HG02852 (cell line): ENCODE results near the gene RAET1L.
A peak's percentile ranks its signal among the peaks of the same experiment; 100 is the strongest.
"Not testable (repeated sequence)": the region's sequence is repeated elsewhere in the genome, so short reads cannot be mapped to it uniquely, and the experiment has no call there.

Experiments
- ATAC-seq: cut with Tn5 transposase; IDR thresholded peaks from one replicate; pipeline ENCODE4 v1.9.1; 2021; ENCODE audit warnings: mild to moderate bottlenecking, moderate library complexity; ENCODE audit not compliant: unreplicated experiment

RAET1L gene

DNA sequence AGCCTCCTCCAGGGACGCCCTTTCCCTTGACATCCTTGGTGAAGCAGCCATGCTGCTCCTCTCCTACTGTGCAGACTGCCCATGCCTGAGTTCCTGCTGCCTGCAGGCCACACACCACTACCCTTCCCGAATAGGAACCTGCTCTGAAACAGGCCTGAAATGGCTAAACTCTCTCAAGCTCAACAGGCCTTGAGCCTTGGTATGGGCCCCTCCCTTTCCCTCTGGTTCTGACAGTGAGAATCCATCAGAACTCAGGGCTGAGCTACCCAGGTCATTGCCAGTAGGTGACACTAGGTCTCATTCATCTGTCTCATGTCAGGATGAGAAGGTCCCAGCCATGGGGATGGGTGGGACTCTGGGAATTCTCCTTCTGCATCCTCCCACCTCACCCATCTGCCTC lies 25.7 kb downstream of the RAET1L start:
- no peak for ATAC-seq

DNA sequence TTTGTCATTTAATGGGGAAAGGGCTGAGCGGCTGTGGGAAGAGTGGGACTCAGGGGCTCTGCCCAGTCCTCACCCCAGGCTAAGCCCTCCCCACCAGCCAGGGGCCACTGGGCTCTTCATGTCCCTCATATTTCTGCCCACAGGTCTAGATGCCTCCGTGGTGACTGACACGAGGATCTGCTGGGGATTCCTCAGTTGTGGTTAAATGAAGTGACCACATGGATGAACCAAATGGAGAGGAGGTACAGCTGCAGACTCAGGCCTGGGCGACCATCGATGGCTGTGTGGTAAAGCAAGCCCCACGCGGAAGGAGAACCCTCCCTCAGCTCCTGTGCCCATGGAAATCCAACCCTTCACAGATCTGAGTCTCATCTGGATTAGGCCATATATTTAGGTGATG lies 29.4 kb downstream of the RAET1L start:
- ATAC-seq = no peak

DNA sequence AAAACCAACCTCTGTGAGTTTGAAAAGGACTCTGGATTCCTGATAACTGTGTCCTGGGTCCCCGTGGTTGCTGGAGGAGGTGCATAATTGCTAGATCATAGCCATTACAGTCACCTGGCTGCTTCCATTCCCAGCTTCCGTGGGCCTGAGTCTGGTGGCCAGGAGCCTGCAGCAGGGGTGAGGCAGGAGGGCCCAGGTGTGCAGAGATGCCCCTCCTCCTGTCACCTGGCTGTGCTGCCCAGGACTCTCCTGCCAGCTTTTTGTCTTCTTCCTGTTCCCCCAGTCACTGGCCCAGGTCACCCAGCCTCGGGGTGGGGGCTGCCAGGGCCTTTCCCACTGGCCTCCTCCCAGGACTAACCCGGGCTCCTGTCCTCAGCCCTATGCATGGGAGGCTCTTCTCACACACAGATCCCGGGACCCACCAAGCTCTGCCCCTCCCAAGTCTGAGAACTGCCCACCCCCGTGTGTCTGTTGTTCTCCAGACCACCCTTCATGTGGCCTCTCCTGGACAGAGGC lies 30.0 kb downstream of the RAET1L start:
- ATAC-seq = no peak

DNA sequence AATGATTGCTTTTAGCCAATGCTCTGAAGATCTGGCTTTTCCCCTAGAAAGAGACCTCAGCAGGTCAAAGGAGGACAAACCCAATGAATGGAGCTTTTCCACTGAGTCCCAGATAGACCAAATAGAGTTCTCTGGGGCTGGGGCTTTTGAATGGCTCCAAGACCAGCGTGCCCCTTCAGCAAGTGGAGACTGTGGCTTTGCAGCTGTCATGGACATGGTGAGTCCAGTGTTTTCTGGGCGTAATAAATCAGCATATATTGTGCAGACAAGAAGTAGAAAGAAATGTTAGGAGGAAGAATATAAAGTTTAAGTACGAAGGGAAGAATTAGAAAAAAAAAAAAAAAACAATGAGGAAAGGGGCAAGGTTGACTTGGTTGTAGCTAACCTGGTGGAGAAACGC lies 33.5 kb downstream of the RAET1L start:
- ATAC-seq = no peak

DNA sequence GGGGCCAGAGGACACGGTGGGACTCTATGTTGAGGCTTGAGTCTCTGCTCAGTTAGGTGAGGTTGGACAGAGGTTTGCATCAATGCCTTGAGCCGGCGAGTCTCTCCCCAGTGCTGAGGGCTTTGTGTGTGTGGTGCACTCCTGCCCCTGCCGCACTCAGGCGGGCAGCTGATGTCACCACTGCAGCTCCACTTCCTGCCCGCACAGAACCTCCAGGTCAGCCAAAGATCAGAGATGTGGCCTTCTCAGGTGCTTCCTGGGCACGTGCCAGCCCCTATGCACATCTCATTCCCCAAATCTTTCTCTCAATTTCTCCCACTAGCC lies 33.9 kb downstream of the RAET1L start:
- ATAC-seq = not testable (repeated sequence)

DNA sequence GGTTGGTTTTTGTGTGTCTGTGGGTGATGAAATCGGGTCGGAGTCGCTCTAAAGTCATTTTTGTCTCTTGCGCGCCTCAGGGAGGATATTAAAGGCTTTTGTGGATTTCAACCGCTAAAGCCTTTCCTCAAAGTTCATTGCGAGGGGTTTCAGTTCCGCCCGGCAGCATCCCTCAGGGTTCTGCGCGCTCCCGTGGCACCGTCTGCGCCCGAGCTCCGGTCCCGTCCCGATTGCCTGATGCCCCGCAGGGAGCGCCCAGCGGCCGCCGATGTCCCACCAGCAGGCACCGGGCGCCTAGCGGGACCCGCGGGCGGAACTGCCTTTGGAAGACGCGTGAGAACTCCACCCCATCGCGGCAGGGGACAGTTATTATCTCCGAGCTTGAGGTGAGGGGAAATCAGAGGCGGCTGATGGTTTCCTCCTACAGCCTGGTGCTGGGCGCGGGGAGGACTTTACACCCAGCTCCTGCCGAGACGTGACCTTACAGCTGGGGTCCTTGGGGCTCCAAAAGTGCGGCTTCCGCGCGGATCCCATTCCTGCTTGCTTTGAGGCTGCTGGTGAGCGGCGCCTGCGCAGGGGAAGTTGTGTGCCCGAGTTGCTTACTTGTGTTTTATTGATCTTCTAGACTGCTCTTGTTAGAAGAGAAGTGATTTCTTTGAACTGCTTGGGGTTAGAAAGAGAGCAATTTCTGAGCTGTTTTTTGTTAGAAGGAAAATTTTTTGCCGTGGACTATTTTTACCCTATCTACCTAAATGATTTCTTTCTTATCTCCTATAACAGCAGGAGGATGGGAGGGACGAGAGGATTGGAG lies 34.5 kb downstream of the RAET1L start:
- ATAC-seq = peak; percentile 51

DNA sequence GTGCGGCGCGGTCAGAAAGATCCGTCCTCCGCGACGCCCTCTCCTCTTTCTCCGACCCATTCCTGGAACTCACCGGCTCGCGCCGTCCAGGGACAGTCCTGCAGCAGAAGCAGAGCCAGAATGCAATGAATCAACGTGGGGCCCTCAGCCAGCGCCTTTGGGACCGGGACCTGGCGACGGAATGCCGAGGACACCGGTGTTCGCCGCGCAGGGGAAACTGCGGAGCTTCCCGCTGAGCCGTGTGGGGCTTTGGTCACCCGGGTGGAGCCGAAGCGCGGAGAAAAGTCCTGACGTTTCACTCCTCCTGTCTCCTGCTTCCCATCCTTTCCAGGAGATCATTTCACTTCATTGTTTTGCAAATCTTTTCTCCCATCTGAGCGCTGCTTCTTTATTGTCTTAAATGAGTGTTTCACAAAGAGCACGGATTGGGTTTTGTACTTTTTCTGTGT lies 35.1 kb downstream of the RAET1L start:
- ATAC-seq = no peak

DNA sequence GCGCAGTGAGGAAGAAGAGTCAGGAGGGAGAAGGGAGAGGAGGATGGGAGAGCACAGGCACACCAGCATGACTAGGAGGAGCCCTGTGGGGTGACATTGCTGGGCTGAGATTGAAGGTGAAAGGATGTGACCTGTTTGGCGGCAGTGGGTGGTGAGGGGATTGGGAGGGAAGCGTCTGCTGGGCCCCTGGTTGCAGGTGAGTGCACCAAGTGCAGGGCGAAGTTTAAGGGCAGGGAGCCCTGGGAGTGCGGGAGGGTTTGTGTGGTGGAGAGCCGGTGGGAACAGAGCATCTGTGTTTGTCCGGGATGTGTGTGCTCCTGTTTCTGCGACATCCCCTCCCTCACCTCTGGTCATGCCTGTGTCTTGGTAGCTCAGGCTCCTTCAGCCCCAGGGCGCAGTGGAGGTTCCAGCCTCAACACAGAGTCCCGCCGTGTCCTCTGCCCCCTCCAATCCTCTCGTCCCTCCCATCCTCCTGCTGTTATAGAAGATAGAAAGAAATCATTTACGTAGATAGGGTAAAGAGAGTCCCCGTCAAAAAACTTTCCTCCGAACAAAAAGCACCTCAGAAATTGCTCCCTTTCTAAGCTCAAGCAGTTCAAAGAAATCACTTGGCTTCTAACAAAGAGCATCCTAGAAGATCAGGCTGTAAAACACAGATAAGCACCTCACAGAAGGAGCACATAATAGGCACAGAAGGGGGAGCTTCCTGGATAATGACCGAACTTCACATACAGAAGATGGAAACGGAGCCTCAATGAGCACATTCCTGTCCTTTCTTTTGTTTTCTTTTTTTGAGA lies 36.6 kb downstream of the RAET1L start:
- no peak for ATAC-seq

DNA sequence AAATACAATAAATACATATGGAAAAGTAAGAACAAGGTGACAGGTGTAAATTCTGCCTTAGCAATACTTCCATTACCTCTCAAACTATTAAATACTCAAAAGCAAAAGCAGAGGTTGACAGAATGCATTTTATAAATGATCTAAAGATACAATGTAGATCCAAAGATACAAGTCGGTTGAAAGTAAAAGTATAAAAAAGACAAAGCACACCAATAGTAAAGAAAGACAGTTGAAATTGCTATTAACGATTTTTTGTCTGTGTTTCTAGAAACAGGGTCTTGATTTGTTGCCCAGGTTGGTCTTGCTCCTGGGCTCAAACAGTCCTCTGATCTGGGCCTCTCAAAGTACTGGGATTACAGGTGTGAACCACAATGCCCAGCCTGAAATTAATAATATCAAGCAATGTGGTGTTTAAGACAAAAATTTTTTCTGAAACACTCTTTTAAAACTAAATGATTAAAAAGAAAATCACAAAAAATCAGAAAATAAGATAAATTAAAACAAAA lies 37.7 kb downstream of the RAET1L start:
- ATAC-seq = no peak

DNA sequence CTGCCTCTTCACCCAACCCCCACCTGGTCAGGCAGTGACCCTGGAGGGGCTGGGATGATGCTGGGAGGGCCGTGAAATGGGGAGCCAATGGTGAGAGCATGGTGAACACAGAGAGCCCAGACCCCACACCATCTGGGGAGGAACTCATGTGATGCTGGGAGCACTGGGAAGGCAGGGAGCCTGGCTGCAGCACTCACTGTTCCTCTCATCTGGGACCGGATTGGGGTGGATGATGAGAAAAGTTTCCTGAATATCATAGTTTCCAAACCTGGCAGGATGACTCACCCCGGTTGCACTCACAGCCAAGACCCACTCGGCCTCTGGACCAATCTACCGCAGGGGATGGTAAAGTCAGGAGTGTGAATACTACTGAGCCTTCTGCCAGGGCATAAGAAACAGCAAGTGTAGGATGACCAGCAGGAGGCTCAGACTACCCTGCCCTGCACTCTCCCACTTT lies 39.8 kb downstream of the RAET1L start:
- no peak for ATAC-seq

DNA sequence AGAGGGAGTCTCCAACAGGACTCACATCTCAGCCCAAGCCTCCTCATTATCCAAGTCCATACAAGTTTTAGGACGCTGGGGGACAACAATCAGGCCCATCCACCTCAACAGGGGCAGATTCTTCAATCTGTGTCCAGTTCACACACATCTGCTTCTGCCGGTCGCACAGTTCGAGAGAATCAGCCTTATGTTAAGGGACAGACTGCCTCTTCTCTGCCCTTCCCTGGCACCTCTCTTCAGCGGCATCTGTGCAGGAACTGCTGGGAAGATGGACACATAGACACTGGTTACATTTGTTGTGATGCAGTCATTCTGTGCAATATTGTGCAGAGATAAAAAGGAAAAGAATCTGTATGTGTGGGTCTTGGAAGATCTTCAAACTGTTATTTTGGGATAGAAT lies 40.6 kb downstream of the RAET1L start:
- no peak for ATAC-seq

DNA sequence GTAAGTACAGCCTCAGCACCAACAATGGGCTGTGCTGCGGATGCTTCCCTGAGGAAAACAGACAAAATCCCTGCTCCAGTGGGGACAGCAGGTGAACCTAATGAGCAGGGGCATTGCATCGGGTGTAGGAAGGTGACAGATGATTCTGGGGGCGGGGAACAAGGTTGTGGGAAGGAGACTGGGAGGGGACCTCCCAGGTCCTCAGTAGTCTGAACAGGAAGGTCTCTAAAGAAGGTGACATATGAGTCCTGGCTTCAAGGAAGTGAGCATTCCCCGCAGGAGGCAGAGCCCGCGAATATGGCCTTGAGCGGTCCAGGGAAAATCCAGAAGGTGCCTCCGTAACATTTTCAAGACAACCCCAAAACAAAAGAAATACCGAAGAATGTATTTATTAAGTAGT lies 42.2 kb downstream of the RAET1L start:
- ATAC-seq = no peak

DNA sequence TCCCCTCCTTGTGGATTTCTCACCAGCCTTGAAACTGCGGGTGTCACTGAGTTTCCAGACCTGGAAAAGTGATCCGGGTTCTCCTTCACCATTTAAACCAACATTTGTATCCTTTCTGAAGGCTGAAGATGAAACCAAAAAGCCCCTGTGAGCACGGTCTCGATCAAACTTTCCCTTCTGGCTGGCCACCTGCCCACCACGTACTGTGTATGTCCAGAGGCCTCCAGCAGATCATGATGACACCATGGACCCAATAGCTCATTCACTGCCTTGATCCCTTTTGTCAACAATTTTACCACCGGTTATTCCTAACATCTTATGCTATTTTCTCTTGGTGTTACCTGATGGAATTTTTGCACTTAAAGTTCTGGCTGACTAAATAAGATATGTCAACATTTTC lies 46.0 kb downstream of the RAET1L start:
- ATAC-seq = no peak

DNA sequence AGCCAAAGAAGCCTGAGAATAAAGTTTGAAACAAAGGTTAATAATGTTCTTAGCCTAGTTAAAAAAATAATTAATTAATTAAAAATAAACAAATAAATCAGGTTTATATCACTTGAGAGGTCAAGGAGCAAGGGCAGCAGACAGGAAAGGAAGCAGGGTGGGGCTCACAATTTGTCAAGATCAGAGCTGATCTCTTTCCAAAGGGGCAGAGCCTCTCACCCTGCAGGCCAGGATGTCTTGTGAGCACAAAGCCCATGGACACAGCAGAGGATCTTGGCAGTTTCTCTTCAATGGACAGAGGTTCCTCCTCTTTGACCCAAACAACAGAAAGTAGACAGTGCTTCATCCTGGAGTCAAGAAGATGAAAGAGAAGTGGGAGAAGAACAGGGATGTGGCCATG lies 46.7 kb downstream of the RAET1L start:
- no peak for ATAC-seq

DNA sequence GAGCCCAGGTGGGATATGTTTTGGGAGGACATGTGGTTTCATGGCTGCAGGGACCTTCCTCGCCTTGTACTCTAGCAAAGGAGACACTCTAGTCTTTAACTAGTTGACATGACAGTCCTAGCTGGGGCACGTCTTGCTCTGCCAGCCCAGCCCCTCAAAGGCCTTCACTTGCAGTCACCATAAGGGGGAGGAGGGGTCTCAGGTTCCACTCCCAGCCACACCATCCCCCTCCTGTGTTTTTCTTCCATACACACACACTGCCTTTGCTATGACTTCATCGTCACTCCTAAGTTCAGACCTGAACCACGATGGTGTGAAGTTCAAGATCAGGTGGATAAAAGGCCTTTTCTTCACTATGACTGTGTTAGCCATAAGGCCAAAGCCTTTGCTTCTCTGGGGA lies 48.1 kb downstream of the RAET1L start:
- no peak for ATAC-seq

DNA sequence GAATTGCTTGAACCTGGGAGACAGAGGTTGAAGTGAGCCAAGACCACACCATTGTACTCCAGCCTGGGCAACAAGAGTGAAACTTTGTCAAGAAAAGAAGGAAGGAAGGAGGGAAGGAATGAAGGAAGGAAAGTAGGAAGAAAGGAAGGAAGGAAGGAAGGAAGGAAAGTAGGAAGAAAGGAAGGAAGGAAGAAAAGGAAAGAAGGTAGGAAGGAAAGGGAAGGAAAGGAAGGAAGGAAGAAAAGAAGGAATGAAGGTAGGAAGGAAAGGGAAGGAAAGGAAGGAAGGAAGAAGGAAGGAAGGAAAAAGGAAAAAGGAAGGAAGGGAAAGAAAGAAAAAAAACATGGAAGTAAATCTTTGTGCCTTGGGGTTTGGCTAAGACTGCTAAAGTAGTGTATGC lies 49.9 kb downstream of the RAET1L start:
- ATAC-seq = no peak

DNA sequence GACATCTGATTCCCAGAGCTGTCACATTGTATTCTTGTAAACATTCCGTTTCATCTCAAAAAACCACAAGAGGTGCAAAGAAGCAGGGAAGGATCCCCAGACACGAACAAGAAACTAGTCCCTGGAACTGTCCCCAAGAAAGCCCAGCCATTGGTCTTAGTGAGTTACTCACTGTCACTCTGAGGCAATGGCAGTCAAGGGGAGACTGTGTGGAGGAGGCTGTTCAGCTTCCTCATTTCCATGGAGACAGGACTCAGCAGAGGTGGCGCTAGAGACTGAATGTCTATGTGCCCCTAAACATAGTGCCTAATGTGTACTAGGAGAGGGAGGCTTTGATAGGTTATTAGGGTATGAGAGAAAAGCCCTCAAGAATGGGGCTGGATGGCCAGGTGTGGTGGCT lies 50.5 kb downstream of the RAET1L start:
- no peak for ATAC-seq

DNA sequence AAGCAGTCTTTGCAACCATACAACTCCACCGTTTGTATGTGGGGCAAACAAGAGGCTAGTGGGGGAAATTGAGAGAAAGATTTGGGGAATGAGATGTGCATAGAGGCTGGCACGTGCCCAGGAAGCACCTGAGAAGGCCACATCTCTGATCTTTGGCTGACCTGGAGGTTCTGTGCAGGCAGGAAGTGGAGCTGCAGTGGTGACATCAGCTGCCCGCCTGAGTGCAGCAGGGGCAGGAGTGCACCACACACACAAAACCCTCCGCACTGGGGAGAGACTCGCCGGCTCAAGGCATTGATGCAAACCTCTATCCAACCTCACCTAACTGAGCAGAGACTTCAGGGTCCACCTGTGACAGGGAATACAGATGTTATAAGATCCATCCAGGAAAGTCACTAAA lies 50.9 kb downstream of the RAET1L start:
- not testable (repeated sequence) for ATAC-seq

DNA sequence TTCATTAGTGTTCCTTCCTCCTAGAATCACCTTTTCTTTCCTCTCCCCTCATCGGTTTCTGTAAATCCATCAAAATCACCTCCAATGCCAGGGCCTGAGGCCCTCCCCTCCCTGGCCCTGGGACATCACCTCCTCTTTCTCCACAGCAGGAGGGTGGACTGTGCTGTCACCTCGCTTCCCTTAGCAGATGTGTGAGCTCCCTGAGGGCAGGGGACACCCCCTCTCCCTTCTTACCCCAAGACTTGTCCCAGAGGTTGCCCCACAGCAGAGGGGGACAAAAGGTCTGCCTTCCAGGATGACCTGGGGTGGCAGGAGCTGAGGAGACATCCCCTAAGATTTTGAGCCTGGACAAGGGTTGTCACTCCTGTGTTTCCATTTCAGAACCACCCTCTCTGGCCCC lies 55.7 kb downstream of the RAET1L start:
- no peak for ATAC-seq

DNA sequence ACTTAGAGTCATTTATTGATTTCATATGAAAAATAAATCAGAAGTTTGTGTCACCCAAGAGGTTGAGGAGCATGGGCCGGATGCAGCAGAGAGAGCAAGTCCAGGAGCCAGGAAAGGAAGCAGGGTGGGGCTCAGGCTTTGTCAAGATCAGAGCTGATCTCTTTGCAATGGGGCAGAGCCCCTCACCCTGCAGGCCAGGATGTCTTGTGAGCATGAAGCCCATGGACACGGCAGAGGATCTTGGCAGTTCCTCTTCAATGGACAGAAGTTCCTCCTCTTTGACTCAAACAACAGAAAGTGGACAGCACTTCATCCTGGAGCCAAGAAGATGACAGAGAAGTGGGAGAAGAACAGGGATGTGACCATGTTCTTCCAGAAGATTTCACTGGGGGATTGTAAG lies 56.4 kb downstream of the RAET1L start:
- not testable (repeated sequence) for ATAC-seq
